ENCODE results near the gene SPPL2C. TPM values are rescaled to one million over a fixed set of nuclear protein-coding genes. Genes with fewer than 3 reads are reported as not detected.

The SPPL2C gene
- polyA plus RNA-seq, 1 donor from 2014 or later = not detected

GRCh38 chr17:45814622-45815606, 29.8 kb upstream of the SPPL2C start:
- TF ChIP-seq TAF1 (IDR thresholded peaks at IDR 0.05; ENCODE audit: low read depth) (no peak), EZH2 (IDR thresholded peaks at IDR 0.05; ENCODE audit: borderline replicate concordance, insufficient read depth, low read length, poor library complexity, severe bottlenecking) (no peak)
- H3K27ac ChIP-seq (ENCODE audit: low read length) = no peak overlapping the region
- no peaks in the 10 kb centered on the region for H3K9me2 ChIP-seq (ENCODE audit: insufficient read depth, low read length)
- no peak overlapping the region for H2AFZ ChIP-seq (ENCODE audit: low read depth, low read length)
- no peaks in the 10 kb centered on the region for H3K9me3 ChIP-seq (ENCODE audit: low read length)
- no peaks in the 10 kb centered on the region for H3K36me3 ChIP-seq (ENCODE audit: insufficient read depth, low read length)
- H3K4me2 ChIP-seq (ENCODE audit: low read length) = no peak overlapping the region
- H3F3A ChIP-seq (ENCODE audit: insufficient read depth, low read length, poor library complexity, severe bottlenecking) = no peaks in the 10 kb centered on the region
- no peak overlapping the region for H3K4me3 ChIP-seq (ENCODE audit: low read length)
- H3K9ac ChIP-seq (ENCODE audit: low read length) = no peak overlapping the region
- H3K27me3 ChIP-seq (ENCODE audit: insufficient read depth, low read depth, low read length) = no peaks in the 10 kb centered on the region
- no peaks in the 10 kb centered on the region for H3K79me2 ChIP-seq (replicated peaks; ENCODE audit: insufficient read depth, low read length)
- H4K20me1 ChIP-seq (ENCODE audit: insufficient read depth) = no peaks in the 10 kb centered on the region

GRCh38 chr17:45815752-45816151, 28.9 kb upstream of the SPPL2C start:
- Histone ChIP-seq H3K79me2 (replicated peaks; ENCODE audit: insufficient read depth, low read length) (no peaks in the 10 kb centered on the region), H3K4me2 (ENCODE audit: low read length) (no peak overlapping the region), H3F3A (ENCODE audit: insufficient read depth, low read length, poor library complexity, severe bottlenecking) (no peaks in the 10 kb centered on the region), H4K20me1 (ENCODE audit: insufficient read depth) (no peaks in the 10 kb centered on the region), H3K27ac (ENCODE audit: low read length) (no peak overlapping the region), H3K9me3 (ENCODE audit: low read length) (no peaks in the 10 kb centered on the region), H3K27me3 (ENCODE audit: insufficient read depth, low read depth, low read length) (no peaks in the 10 kb centered on the region), H2AFZ (ENCODE audit: low read depth, low read length) (no peak overlapping the region), H3K9me2 (ENCODE audit: insufficient read depth, low read length) (no peaks in the 10 kb centered on the region), H3K4me3 (ENCODE audit: low read length) (no peak overlapping the region), H3K36me3 (ENCODE audit: insufficient read depth, low read length) (no peaks in the 10 kb centered on the region), H3K9ac (ENCODE audit: low read length) (no peak overlapping the region)
- TF ChIP-seq EZH2 (IDR thresholded peaks at IDR 0.05; ENCODE audit: borderline replicate concordance, insufficient read depth, low read length, poor library complexity, severe bottlenecking) = no peak
- TF ChIP-seq REST (IDR thresholded peaks at IDR 0.05; ENCODE audit: borderline replicate concordance) = no peak
- no peak for TF ChIP-seq POLR2AphosphoS5 (IDR thresholded peaks at IDR 0.05)
- no peak for TF ChIP-seq CTCF (IDR thresholded peaks at IDR 0.05; ENCODE audit: poor library complexity, severe bottlenecking)
- TF ChIP-seq TAF1 (IDR thresholded peaks at IDR 0.05; ENCODE audit: low read depth) = no peak
- no peak for TF ChIP-seq RAD21 (conservative IDR thresholded peaks at IDR 0.05)
- TF ChIP-seq EP300 (conservative IDR thresholded peaks at IDR 0.05; ENCODE audit: poor library complexity, severe bottlenecking) = no peak
- no peak for TF ChIP-seq MXI1 (conservative IDR thresholded peaks at IDR 0.05; ENCODE audit: poor library complexity, severe bottlenecking)
- no peak for TF ChIP-seq SMC3 (conservative IDR thresholded peaks at IDR 0.05; ENCODE audit: poor library complexity)
